Activated effector memory CD4-positive, alpha-beta T cell treated with anti-CD3 and anti-CD28 coated beads, Interleukin-2, amount 50 U/mL, for 16 hours (primary cell): Measurements from ENCODE around the gene PANK3.
"Not testable (repeated sequence)": the region's sequence is repeated elsewhere in the genome, so short reads cannot be mapped to it uniquely, and the experiment has no call there.

Source experiments
- DNase-seq: peaks from one replicate; pipeline ENCODE4 v3.0.0-alpha.2; 2020

The PANK3 gene

DNA sequence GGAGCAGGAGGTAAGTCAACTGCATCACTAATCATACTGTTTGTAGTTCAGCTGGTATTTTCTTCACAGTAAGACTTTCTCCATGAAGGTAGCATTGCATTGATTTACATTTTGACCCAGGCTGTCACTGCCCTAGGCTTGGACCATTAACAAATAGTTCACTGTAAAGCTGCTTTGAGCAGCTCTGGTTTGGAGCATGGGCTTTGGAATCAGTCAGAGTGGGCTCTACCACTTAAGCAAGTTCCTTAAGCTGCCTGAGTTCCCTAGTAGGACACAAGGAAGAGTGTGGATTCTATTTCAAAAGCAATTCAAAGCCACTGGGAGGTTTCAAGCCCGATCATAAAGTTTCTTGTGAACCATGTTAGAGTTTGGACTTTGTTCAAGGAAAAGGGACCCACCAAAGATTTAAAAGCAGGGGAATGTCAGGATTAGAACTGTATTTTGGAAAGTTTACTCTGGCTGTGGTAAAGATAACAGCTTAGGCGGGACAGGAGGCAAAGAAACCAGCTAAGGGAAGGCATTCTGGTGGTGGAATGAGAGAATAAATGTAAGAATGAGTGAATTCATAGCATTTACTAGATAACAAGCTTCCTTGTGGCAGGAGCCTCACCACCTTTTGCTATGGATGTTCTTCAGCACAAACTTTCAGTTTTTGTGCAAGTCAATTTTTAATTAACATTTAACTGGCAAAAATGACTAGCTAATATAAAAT is 12.3 kb upstream of the PANK3 start:
- DNase-seq, result no peak

DNA sequence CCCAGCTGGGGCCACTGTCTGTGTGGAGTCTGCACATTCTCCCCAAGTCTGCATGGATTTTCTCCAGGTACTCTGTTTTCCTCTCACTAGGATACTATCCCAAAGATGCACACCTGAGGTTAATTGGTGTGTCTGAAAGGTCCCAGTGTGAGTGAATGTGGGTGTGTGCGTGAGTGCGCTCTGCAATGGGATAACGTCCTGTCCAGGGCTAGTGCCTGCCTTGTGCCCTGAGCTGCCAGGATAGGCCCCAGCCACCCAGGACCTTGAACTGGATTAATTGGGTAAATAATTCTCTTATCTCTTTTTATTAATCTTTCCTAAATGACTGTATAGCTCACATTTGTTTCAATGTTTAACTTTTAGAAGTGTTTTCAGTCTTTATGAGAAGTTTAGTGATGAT is 11.5 kb upstream of the PANK3 start:
- DNase-seq, result no peak

DNA sequence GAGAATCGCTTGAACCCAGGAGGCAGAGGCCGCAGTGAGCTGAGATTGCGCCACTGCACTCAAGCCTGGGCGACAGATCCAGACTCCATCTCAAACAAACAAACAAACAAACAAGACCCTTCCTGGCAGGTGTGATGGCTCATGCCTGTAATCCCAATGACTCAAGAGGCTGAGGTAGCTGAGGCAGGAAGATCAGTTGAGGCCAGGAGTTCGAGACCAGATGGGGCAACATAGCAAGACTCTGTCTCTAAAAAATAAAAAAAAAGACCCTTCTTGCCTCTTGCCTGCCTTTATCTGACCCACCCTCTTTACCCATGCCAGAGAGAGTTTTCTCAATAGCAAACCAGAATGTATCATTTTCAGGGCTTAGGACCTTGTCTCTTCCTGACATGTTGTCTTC is 8.8 kb upstream of the PANK3 start:
- DNase-seq, result no peak

DNA sequence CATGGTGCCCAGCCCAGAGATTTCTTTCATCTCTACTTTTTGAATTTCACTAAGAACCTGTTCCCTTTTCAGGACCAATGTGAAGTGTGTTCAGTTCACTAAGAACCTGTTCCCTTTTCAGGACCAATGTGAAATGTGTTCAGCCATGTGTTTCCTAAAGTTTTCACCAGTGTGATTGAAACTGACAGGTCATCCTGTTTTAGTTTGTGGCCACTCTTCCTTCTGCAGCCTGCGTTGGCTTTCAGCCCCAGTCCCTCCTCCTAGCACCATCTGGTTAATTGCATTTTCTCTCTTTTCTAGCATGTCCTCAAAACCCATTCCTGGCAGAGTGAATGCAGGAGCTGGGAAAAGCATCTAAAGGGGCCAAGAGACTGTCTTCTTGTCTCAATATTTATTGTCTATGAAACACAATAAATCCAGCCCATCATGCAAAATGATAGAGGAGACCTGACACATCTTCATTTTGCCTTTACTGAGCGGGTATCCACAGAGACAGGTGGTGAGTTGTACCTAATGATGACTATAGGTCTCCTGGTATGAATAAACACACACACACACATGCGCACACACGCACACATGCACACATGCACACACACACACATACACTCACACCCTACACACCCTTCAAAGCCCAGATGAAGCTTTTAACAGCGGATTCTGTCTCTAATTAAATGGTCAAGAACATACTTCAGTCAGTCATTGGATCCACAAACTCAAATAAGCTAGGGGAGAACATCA is 6.1 kb upstream of the PANK3 start:
- no peak for DNase-seq

DNA sequence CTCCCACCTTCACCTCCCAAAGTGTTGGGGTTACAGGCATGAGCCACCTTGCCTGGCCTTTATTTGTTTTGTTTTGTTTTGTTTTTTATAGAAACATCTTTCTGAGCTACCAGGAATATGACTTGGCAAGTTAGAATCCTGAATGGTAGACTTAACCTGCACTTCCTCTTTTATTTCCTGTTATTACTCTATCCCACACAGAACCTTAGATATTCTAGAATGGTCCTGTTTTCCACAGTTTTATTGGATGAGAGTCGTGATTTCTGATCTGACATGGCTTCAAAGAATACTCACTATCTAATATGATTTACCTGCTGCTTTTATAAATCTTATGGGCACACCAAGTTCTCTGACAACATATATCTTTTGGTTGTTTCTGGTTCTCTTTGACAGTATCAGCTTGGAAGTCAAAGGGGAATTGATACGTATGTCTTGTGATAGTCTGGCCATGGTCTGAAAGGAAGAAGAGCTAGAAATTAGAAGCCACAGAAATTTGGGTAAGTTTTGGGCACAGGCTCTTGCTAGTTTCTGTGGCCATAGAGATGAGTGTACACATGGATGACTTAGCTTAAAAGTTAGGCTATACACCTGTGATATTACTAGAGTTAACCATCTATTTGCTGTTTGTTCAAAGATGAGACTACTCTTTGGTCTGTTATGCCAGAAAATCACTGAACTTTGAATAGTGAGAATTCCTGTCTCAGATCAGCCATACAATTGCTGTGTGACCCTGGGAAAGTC is 4.7 kb upstream of the PANK3 start:
- no peak for DNase-seq

DNA sequence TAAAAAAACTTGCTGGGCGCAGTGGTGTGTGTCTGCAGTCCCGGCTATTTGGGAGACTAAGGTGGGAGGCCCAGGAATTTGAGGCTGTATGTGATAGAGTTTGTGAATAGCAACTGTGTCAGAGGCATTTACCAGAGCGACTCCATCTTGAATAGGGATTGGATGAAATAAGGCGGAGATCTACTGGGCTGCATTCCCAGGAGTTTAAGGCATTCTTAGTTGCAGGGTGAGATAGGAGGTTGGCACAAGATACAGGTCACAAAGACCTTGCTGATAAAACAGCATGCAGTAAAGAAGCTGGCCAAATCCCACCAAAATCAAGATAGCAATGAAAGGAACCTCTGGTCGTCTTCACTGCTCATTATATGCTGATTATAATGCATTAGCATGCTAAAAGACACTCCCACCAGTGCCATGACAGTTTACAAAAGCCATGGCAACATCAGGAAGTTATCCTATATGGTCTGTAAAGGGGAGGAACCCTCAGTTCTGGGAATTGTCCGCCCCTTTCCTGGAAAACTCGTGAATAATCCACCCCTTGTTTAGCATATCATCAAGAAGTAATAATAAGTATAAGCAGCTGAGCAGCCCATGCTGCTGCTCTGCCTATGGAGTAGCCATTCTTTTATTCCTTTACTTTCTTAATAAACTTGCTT is 1.8 kb upstream of the PANK3 start:
- not testable (repeated sequence) for DNase-seq

DNA sequence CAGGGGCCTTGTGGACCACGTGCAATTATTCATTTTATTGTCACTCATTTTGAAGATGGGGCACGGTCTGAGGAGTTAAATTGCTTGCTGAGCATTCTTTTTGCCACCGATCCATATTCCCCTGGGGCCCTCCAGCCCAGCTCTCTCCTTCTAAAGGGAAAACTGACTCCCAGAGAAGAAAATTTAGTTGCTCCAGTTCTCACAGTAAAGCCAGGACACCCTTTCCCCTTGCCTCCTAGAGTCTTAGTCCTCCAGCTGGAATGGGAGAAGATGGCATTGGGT is 1.0 kb upstream of the PANK3 start:
- DNase-seq, result no peak

DNA sequence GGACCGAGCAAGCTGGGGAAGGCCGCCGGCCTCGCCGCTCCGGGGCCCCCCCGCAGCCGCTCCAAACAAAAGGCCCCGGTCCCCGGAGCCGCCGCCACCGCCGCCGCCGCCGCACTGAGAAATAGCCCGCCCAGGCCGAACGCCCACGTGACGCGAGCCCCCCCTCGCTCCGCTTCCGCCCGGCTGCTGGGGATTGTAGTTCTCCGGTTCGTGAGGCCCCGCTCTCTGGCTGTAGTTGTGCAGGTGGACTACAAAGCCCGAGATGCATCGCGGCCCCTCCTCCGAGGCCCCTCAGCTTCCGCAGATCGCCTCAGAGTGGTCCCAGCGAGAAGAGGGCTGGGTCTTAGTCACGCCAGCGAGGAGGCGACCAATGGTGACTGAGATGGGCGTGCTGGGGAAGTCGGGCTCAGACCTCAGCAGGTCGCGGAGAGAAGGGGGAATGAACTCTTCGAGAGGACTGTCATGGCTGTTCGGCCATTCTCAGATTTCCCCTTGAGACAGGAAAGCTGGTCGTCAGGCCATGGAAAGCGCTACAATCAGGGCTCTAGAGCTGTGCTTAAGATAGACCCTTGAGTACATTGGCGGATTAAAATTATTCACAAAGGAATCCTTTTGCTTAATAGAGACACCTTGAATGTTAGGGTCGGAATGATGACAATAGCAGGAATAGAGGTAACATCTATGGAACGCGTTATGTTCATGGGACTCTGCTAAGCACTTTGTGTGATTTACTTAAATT is 489 bp upstream of the PANK3 start:
- peak; percentile 99 for DNase-seq

DNA sequence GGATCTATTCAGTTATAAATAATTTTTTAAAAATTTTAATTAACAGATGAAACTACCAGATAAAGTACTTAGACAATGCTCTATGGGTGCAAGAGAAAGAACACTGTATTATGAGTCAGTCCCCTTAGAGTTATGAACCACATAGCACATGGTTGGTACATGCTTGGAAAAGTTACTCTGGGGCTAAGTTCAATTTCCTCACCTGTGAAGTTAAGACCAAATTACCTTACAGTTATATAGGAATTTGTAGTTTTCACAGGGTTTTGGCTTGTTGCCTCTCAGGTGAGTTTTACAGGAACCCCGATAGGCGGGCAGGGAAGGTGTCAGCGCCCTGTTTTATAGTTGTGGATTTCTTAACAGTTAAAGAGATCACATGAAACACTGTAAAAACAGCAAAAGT is 1.2 kb downstream of the PANK3 start:
- no peak for DNase-seq

DNA sequence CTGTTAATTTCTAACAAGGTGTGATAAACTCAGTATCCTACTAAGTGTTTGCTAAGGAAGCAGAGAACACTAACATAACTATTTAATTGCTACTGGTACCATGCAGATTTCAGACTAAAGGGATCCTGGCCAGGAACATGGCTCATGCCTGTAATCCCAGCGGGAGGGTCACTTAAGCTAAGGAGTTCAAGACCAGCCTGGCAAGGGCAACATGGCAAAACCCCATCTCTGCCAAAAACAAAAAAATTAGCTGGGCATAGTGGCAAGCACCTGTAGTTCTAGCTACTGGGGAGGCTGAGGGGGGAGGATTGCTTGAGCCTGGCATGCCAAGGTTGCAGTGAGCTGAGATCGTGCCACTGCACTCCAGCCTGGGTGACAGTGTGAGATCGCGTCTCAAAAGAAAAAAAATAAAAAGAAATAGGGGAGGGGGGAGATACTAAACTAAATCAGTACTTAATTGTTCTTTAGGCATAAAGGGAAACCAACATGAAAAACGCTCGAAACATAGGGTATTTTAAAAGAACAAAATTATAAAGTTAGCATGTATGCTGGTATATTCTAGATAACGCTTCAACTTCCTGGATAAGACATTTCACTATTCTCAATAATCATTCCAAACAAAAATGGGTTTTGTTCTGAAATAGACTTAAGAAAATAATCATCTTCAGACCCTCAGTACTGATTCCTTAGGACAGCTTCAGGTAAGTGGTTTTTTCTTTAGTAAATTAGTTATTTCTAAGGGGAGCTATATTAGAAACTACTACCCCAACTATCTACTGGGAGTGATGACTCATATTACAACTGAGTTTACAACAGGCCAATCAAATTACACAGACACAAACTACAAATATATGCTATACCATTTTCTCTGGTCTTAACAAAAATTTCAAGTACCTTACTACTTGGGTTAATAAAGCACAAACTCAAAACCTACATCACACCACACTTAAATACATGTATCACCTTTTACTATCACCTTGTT is 3.5 kb downstream of the PANK3 start:
- DNase-seq, result no peak

DNA sequence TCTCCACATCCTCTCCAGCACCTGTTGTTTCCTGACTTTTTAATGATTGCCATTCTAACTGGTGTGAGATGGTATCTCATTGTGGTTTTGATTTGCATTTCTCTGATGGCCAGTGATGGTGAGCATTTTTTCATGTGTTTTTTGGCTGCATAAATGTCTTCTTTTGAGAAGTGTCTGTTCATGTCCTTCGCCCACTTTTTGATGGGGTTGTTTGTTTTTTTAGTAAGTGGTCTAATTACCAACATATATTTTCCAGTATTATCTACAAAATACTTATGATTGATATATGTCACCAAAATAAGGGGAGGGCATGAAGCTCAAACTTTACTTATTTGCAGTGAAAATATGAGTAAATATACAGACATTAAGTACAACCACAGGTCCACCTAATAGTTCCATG is 5.0 kb downstream of the PANK3 start:
- DNase-seq, result not testable (repeated sequence)

DNA sequence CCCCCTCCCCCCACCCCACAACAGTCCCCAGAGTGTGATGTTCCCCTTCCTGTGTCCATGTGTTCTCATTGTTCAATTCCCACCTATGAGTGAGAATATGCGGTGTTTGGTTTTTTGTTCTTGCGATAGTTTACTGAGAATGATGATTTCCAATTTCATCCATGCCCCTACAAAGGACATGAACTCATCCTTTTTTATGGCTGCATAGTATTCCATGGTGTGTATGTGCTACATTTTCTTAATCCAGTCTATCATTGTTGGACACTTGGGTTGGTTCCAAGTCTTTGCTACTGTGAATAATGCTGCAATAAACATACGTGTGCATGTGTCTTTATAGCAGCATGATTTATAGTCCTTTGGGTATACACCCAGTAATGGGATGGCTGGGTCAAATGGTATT is 5.5 kb downstream of the PANK3 start:
- DNase-seq, result not testable (repeated sequence)

DNA sequence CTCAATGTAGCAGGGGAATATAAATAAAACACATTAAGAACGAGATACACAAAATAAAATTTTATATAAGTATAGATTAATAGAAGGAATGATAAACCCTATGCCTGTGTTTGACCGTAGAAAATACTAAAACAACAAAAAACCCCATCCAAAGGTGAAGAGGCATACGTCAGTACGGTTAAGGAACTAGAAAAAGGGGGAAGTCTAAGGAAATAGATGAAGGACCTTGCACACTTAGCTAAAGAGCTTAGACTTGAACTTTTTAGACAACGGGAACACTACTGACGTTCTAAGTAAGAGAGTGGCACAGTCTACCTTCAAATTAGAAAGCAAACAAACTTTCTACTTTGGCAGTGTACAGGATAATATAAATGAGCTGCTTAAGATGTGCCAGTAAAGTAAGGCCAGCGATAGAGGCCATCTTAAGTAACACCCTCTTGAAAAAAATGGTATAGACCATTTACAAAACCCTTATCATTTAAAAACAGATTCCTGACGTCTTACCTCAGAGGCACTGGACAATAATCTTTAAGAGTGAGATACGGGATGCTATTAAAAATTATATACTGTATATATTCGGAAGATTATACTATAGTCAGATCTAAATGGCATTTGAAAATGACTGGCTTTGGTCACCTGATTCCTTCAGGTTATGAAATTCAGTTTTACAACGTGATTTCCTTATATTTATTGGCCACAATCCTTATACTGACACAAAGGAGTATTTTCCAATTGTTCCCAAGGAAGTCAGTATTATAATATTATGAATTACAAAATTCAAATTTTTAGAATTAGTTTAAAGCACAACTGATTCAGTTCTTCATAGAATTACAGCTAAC is 8.5 kb downstream of the PANK3 start:
- DNase-seq, result no peak

DNA sequence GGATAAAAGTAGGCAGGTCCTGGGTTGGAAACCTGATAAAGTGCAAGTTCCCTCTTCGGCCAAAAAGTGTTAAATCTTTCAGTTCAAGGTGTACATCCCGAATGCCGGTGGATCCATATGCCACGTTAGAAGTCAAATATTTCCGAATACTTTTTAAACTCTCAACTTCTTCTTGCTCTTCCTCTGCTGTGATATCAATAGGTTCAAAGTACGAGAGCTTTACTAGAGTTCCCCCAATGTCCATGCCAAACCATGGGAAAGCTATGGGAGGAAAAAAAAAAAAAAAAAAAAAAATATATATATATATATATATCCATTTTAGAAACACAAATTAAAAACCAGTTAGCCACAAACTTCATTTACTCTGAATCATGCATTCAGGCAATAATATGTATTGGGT is 10.4 kb downstream of the PANK3 start:
- DNase-seq, result no peak

DNA sequence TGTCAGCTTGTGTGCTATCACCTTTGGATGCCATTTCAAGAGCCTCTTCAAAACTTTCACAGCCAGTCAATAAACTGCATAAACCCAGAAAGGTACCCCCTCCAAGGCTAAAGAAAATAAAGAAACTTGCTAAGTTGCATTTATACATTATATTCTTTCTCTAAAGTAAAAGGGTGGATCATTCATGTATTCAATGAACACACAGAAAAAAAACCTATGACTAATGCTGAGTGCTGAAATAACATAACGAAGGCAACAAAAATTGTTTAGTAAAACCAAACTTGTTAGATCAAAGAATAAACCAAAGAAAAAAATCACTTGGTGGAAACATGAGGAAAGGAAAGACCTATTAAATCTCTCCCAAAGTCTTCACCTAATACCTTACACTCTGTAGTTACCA is 15.2 kb downstream of the PANK3 start:
- no peak for DNase-seq

DNA sequence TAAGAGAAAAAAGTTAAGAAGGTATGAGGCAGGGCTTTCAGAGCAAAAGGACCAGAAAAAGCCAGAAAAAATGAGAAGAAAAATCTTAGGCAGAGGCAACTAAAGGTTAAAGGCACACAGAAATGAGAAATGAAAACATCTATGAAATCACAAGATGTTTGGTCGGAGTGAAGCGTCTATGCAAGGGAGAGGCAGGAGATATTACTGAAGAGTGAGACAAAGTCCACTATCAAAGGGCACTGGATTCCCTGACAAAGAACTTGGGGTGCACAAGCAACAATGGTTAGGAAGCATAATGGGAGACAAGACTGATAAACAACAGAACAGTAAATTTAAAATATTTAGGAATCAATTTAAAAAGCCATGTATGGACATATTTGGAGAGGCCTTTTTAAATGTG is 16.9 kb downstream of the PANK3 start:
- DNase-seq, result no peak

DNA sequence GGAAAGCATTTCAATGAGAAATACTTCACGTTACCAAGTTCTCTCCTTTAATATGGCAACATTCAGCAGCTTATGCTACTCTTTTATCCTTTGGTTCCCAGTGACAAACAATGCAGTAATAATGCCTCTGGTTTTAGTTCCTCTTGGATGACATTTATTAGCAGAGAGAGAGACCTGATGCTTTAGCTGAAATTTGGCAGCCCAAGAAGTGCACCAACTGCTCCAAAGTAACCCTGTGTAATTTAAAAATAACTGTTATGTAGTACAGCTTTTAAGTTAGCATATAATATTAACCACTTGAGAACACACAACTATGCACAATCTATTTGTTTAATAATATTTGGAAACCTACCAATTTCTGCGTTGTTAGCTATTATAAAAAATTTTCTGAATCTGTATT is 21.8 kb downstream of the PANK3 start:
- no peak for DNase-seq

DNA sequence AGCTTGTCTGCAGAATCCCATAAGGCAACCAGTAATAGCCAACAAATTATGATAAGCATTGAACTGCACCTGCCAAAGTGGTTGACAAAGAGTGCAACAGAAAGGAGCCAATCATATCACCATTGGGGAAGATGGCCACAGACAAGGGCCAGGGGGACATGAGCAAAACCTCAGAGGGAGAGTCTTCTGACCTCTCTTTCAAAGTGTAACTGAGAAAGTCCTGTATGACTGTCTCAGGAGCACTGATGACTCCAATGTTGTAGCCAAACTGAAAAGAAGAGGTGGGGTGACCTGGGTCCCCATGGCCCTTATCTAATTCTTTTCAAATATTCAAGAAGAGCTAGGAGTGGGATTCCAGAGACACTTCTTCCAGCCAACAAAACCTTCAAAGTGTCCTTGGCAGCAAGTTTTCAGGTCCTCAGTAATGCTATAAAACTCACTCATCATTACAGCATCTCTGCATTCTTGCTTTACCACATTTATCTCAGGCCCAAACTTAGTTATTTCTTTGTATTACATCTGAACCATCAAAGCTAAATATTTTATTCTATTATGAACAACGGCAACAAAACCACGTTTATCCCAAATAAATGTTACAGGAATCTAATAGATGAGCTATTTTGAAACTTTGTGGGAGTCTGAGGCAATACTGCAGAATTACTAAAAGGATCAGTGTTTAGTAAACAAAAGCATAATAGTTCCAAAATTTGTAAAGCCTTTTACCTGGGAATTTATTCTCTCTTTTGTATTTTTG is 25.6 kb downstream of the PANK3 start:
- DNase-seq, result no peak

DNA sequence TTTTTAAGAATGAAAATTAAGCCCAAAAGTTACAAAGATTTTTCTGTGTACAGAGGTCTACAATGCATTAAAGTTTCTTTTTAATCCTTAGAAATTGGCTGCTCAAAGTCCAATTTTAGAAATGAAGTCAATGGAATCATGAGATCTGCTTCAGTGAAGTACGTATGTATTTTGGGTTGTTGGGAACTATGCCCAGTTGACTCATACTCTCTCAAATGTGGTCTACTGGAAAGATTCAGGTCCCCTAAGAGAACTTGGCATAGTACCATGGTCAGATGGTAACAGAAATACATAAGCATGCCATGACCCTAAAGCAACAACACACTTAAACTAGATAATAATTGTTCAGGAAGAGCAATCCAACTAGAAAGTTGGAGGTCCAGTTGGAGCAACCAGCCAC is 27.0 kb downstream of the PANK3 start:
- no peak for DNase-seq

DNA sequence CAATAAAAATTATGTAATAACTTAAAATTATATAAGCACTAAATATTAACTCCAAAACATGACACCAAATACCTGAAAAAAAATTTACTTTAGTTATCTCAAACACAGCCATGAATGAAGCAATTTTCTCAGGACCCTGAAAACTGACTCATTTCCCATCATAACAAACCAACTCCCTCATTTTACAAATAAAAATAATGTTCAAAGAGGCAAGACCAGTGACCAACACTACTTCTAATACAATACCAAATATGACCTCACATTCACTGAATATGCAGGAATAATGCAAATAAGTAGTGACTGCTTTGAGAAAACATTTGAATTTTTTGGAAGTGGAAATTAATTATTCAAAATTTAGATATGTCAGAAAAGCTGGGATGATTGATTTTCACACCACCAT is 28.5 kb downstream of the PANK3 start:
- no peak for DNase-seq
